Coronary artery (tissue), 2 donors: ENCODE measurements around the gene KRI1.
A peak's percentile ranks its signal among the peaks of the same experiment; 100 is the strongest.

ENCODE experiments used
- DNase-seq: peaks from one replicate; pipeline ENCODE4 v3.0.0-alpha.2; 2017; ENCODE audit warnings: low spot score
- H3K27ac ChIP-seq, 2 donors: fragments of 200-600 bp; sonication (generic); one replicate each; pipeline ENCODE4 v1.5.1; 2016 to 2019
- H3K4me3 ChIP-seq: fragments of 200-600 bp; sonication (generic); 2 replicates; pipeline ENCODE4 v1.5.1; 2016; ENCODE audit warnings: mild to moderate bottlenecking, moderate library complexity
- TF ChIP-seq, protein P1 (sequence below): fragments of 200-600 bp; sonication (generic); IDR thresholded peaks from one replicate; pipeline ENCODE4 v1.5.1; 2019; ENCODE audit warnings: antibody characterized with exemption

Gene KRI1

DNA sequence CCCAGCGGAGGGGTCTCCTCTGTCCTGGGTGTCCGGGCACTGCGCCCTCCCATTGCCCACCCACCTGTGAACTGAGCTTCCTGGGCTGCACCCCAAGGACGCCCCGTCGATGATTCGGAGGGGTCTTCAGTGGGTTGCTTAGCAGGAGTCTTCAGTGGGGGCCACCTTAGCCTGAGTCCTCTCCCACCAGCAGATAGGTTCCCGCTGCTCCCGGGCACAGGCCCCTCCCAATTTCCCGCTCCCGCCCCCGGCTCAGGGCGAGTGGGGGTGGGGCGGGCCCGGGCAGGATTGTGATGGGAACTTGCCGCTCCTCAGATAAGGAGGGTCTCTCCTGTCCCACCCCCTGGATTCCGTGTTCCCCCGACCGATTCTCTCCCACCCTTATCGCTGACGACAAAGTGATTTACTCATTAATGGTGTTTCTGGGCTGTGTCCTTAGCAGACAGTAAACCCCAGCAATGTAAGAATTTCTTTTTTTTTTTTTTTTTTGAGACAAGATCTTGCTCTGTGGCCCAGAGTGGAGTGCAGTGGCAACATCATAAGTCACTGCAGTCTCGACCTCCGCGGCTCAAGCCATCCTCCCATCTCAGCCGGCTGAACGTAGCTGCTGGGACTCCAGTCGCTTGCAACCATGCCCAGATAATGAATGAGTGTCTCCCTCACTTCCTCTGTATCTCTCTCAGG, 47.9 kb downstream of the KRI1 start:
- peak overlapping the region; percentile 64 for H3K4me3 ChIP-seq
- no peak for DNase-seq

DNA sequence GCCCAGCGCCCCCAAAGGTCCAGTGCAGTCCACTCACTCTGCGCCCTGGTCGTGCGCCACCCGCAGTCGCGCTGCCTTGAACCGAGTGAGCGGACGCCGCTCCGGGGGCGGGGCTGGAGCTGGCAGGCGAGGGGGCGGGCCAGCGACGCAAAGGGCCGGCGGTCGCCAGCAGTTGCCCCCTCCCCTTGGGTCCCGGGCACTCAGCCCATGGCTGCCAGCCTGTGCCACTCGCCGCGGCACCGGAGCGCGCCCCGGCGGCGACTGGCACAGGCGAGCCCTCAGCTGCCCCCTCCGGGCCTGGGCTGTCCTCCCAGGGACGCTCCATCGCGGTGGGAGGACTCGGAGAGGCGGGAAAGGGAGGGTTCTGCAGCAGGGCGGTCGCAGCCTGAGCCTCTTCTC, 48.5 kb downstream of the KRI1 start, which contains the start of gene S1PR5:
S1PR5 (minus strand) TSS at position 87 of the 399 bp plus-strand sequence. CDS start 2,436 bp downstream, outside the sequence.
- TF ChIP-seq, protein P1, sequence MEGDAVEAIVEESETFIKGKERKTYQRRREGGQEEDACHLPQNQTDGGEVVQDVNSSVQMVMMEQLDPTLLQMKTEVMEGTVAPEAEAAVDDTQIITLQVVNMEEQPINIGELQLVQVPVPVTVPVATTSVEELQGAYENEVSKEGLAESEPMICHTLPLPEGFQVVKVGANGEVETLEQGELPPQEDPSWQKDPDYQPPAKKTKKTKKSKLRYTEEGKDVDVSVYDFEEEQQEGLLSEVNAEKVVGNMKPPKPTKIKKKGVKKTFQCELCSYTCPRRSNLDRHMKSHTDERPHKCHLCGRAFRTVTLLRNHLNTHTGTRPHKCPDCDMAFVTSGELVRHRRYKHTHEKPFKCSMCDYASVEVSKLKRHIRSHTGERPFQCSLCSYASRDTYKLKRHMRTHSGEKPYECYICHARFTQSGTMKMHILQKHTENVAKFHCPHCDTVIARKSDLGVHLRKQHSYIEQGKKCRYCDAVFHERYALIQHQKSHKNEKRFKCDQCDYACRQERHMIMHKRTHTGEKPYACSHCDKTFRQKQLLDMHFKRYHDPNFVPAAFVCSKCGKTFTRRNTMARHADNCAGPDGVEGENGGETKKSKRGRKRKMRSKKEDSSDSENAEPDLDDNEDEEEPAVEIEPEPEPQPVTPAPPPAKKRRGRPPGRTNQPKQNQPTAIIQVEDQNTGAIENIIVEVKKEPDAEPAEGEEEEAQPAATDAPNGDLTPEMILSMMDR, result no peak
- DNase-seq, result no peak
- peak within 1 kb of the TSS; percentile 64 for H3K4me3 ChIP-seq
- H3K27ac ChIP-seq, result peak within 1 kb of the TSS in 1 of 2 donors; percentile 27

More for the DNA sequence above, 47.9 kb downstream of the KRI1 start:
- TF ChIP-seq, protein P1, result no peak
- peak overlapping the region in 1 of 2 donors; percentile 27 for H3K27ac ChIP-seq

DNA sequence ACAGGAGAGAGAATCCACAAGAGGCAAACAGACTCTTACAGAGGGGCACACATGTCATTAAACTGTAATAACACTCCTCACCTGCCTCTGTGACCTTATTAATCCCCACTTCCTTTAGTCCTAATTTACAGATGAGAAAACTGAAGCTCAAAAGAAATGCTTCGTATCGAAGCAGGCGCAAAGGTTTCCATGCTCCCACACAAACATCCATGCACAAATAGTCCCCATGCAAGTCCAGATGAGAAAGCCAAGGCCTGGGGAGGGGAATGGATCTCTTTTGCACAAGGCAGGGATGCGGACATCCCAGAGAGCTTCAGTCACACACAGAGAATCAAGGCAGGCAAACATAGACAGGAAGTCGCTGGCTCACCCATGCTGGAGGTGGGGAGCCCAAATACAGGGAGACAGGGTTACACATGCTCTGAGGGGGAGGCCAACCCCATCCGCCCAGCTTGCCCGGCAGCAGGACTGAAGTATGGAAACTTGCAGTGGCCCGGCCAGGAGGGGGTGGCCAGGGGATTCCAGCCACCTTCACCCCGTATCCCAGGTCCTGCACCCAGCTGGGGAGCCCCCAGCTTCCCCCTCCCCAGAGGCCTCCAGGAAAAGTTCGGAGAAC, 49.0 kb downstream of the KRI1 start:
- DNase-seq, result no peak
- no peak overlapping the region for H3K27ac ChIP-seq
- TF ChIP-seq, protein P1, result no peak
- peak overlapping the region; percentile 64 for H3K4me3 ChIP-seq

DNA sequence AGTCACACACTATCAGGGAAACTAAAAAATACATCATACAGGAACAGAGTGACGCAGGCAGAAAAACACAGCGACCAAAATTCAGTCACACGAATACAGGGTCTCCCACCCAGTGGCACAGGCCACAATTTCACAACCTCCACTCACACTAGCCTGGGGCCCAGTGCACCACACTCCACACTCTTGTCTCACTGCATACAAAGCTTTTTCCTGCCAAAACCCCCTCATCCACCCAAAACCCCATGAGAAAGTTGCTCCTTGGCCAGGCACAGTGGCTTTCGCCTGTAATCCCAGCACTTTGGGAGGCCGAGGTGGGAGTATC, 49.8 kb downstream of the KRI1 start:
- no peak for DNase-seq
- Histone ChIP-seq H3K4me3 (no peak overlapping the region), H3K27ac (no peak overlapping the region)
- TF ChIP-seq, protein P1, result no peak

DNA sequence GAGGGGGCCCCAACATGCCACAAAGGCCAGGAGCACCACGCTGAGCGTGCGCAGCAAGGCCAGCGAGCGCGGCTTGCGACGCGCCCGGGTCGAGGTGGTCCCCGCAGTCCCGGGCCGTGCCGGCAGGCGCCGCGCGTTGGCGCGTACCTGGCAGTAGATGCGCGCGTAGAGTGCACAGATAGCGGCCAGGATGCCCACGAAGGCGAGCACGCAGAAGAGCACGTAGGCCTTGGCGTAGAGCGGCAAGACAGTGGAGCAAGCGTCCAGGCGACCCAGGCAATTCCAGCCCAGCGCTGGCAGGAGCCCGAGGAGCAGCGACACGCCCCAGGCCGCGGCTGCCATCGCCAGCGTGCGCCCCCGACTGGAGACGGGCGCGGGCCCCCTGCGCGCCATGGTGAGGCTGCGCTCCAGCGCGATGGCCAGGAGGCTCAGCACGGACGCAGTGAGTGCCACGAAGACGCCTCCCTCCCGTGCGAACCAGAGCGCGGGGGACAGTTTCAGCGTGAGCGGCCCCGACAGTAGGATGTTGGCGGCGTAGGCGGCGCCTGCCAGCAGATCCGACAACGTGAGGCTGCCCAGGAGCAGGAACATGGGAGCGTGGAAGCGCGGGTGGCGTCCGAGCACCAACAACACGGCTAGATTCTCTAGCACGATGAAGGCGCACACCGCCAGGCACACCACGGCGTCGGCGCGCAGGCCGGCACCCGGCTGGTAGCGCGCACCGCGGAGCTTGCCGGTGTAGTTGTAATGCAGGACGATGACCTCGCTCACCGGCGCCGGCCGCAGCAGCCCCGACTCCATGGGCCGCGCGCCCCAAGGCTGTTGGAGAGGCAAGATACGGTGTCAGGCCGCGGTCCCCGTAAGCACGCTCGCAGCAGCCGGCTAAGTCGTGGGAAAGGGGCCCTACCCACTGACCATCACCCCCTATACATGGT, 51.3 kb downstream of the KRI1 start:
- DNase-seq, result no peak
- H3K27ac ChIP-seq, result no peak overlapping the region
- TF ChIP-seq, protein P1, result no peak
- H3K4me3 ChIP-seq, result no peak overlapping the region

DNA sequence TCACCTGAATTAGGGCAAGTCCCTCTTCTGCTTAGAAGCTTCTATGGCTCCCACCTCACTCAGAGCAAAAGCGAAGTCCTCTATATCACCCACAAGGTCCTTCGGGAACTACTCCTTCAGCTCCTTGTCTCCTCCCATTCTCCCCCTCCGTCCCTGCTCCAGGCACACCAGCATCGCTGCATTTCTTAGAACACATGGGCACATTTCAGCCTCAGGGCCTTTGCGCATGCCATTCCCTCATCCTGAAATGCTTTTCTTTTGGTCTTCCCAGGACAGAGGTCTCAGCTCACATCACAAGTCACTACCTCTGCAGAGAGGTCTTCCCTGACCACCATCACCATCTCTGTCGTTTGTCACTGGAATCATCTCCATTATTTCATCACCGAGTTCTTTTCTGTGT, 52.6 kb downstream of the KRI1 start:
- no peak for DNase-seq
- Histone ChIP-seq H3K27ac (no peak overlapping the region), H3K4me3 (no peak overlapping the region)
- TF ChIP-seq, protein P1, result no peak
